K562 (cell line): ENCODE results near the gene TMEM120A. TPM values are rescaled to one million over a fixed set of nuclear protein-coding genes. Genes with fewer than 3 reads are reported as not detected.

ENCODE experiments used
- ATAC-seq: fragments of 200-7000 bp; cut with Tn5 transposase; 3 replicates; pipeline ENCODE4 v1.9.1; 2020; ENCODE audit warnings: moderate library complexity
- BruUV-seq: library from RNA; stranded (reverse); fragments of 400-500 nt; replicated peaks from 2 replicates; lab custom pipeline; 2021; lab: Mats Ljungman, UMichigan
- CTCF ChIA-PET: fragments of 300-600 bp; formaldehyde crosslinking; extraction: SDS; loops from one replicate; lab custom pipeline; 2021; ENCODE audit warnings: low intra/inter-chr PET ratio; lab: Yijun Ruan, JAX
- POLR2A ChIA-PET: fragments of 300-600, 350-650 bp; sonication (Branson Sonifier 250); formaldehyde crosslinking; extraction: SDS; loops from one replicate; lab custom pipeline; 2021; ENCODE audit warnings: antibody characterized with exemption, inconsistent platforms; lab: Yijun Ruan, JAX
- DNase-seq, 4 experiments: peaks; one replicate each; pipeline versions ENCODE4 v3.0.0 to v3.0.0-alpha.2; 2011 to 2018; ENCODE audit warnings: low spot score in 3 of 4, mixed read lengths in 3 of 4; ENCODE audit errors: extremely low read depth in 1 of 4
- FAIRE-seq: peaks from 2 replicates; lab custom pipeline; 2011; peaks lifted over from hg19 to GRCh38; lab: Jason Lieb, UNC
- H2AFZ ChIP-seq: 2 replicates; pipeline ENCODE4 v1.6.0; 2011; ENCODE audit warnings: low read depth, low read length, control low read depth, inconsistent platforms
- H3K27ac ChIP-seq: fragments of 200-600 bp; 3 replicates; pipeline ENCODE4 v1.8.0; 2011; ENCODE audit warnings: low read depth, mild to moderate bottlenecking, control low read depth, inconsistent platforms, low read length, moderate library complexity, mixed read lengths; ENCODE audit errors: extremely low read depth
- H3K27me3 ChIP-seq, 2 experiments: fragments of 300-600 bp in 1 of 2; 2 replicates in 1 of 2; 3 replicates in 1 of 2; pipeline versions ENCODE4 v1.6.0 to v1.8.0; 2011; ENCODE audit warnings: inconsistent platforms in 2 of 2, low read length in 2 of 2, mild to moderate bottlenecking in 1 of 2, mixed read lengths in 1 of 2, moderate library complexity in 1 of 2; ENCODE audit not compliant: control insufficient read depth in 2 of 2, insufficient read depth in 2 of 2
- H3K36me3 ChIP-seq: fragments of 300-600 bp; 3 replicates; pipeline ENCODE4 v1.8.0; 2011; ENCODE audit warnings: mild to moderate bottlenecking, low read length, inconsistent platforms; ENCODE audit not compliant: control insufficient read depth, insufficient read depth
- H3K4me1 ChIP-seq, 2 experiments: fragments of 200-600 bp in 1 of 2; replicated peaks in 1 of 2; 2 replicates in 1 of 2; 3 replicates in 1 of 2; pipeline versions ENCODE4 v1.5.1 to v1.8.0; 2011; ENCODE audit warnings: inconsistent platforms in 2 of 2, low read length in 2 of 2, mild to moderate bottlenecking in 1 of 2, mixed read lengths in 1 of 2, moderate library complexity in 1 of 2; ENCODE audit not compliant: control insufficient read depth in 2 of 2, insufficient read depth in 2 of 2
- H3K4me2 ChIP-seq: 2 replicates; pipeline ENCODE4 v1.6.1; 2011; ENCODE audit warnings: low read length, control low read depth, inconsistent platforms, mixed read lengths; ENCODE audit not compliant: insufficient read depth
- H3K4me3 ChIP-seq: fragments of 200-600 bp; sonication (generic), shearing (Covaris generic); 2 replicates; pipeline ENCODE4 v1.5.1; 2016; ENCODE audit warnings: control low read depth, inconsistent platforms
- H3K79me2 ChIP-seq: fragments of 200-600 bp; 3 replicates; pipeline ENCODE4 v1.8.0; 2011; ENCODE audit warnings: low read length, inconsistent platforms; ENCODE audit not compliant: control insufficient read depth, insufficient read depth
- H3K9ac ChIP-seq, 2 experiments: 2 replicates each; pipeline versions ENCODE4 v1.6.0 to v1.6.1; 2011; ENCODE audit warnings: low read depth in 2 of 2, low read length in 2 of 2, control low read depth in 1 of 2, inconsistent platforms in 1 of 2, mild to moderate bottlenecking in 1 of 2, mixed read lengths in 1 of 2; ENCODE audit not compliant: insufficient read depth in 1 of 2
- H3K9me1 ChIP-seq: one replicate; pipeline ENCODE4 v1.6.0; 2011; ENCODE audit warnings: inconsistent platforms, mild to moderate bottlenecking, low read length, moderate library complexity; ENCODE audit not compliant: control insufficient read depth, insufficient read depth
- H3K9me3 ChIP-seq: replicated peaks from 2 replicates; pipeline ENCODE4 v1.5.1; 2011; ENCODE audit warnings: low read depth, low read length, inconsistent platforms; ENCODE audit not compliant: control insufficient read depth, insufficient read depth
- H4K20me1 ChIP-seq: replicated peaks from 2 replicates; pipeline ENCODE4 v1.6.1; 2011; ENCODE audit warnings: low read length, inconsistent platforms, mixed read lengths; ENCODE audit not compliant: control insufficient read depth, insufficient read depth
- ATF3 ChIP-seq, 2 experiments: fragments of 450-650 bp in 1 of 2; sonication (generic) in 1 of 2; formaldehyde crosslinking in 1 of 2; IDR thresholded peaks in 1 of 2; conservative IDR thresholded peaks in 1 of 2; 2 replicates each; pipeline versions ENCODE4 v1.6.1 to v1.8.1; 2016 to 2023; ENCODE audit warnings: mild to moderate bottlenecking in 2 of 2, moderate library complexity in 2 of 2, inconsistent platforms in 1 of 2, missing genetic modification reagents in 1 of 2
- ATF7 ChIP-seq: fragments of 450-650 bp; IDR thresholded peaks from 2 replicates; pipeline ENCODE4 v1.7.1; 2014; ENCODE audit warnings: mild to moderate bottlenecking, moderate library complexity
- HIVEP1 ChIP-seq: fragments of 250-450 bp; sonication (Bioruptor Pico); IDR thresholded peaks from 2 replicates; pipeline ENCODE4 v1.4.0; 2020; ENCODE audit warnings: mild to moderate bottlenecking
- JUN ChIP-seq, 2 experiments: sonication (generic) in 1 of 2; formaldehyde crosslinking in 1 of 2; IDR thresholded peaks; 2 replicates each; pipeline versions ENCODE4 v1.6.1 to v1.8.0; 2012 to 2022; ENCODE audit warnings: borderline replicate concordance in 2 of 2, mild to moderate bottlenecking in 2 of 2, improper control_type of control experiment in 1 of 2, low read depth in 1 of 2, low read length in 1 of 2, missing genetic modification reagents in 1 of 2
- OTX1 ChIP-seq: fragments of 450-650 bp; formaldehyde crosslinking; IDR thresholded peaks from 2 replicates; pipeline ENCODE4 v1.4.0; 2022; ENCODE audit warnings: mild to moderate bottlenecking
- RAD51 ChIP-seq: fragments of 450-650 bp; IDR thresholded peaks from 2 replicates; pipeline ENCODE4 v1.7.1; 2016; ENCODE audit warnings: low read depth, mild to moderate bottlenecking, borderline replicate concordance
- SAFB ChIP-seq: fragments of 200-400 bp; formaldehyde crosslinking; IDR thresholded peaks from 2 replicates; pipeline ENCODE4 v1.6.1; 2017; ENCODE audit warnings: low read depth, low read length, borderline replicate concordance
- TFE3 ChIP-seq: fragments of 450-650 bp; formaldehyde crosslinking; IDR thresholded peaks from 2 replicates; pipeline ENCODE4 v1.4.0; 2020; ENCODE audit warnings: mild to moderate bottlenecking, mixed read lengths
- USF1 ChIP-seq: sonication (generic); formaldehyde crosslinking; IDR thresholded peaks from 2 replicates; pipeline ENCODE4 v1.9.0; 2022; ENCODE audit warnings: mild to moderate bottlenecking, missing genetic modification reagents
- USF2 ChIP-seq: sonication (generic); formaldehyde crosslinking; IDR thresholded peaks from 2 replicates; pipeline ENCODE4 v1.5.0; 2020; ENCODE audit warnings: missing genetic modification reagents
- ZFX ChIP-seq: sonication (generic); formaldehyde crosslinking; IDR thresholded peaks from 2 replicates; pipeline ENCODE4 v1.8.0; 2022; ENCODE audit warnings: mild to moderate bottlenecking, missing genetic modification reagents, moderate library complexity
- ZNF280A ChIP-seq: fragments of 450-650 bp; IDR thresholded peaks from 2 replicates; pipeline ENCODE4 v1.6.1; 2018; ENCODE audit warnings: mild to moderate bottlenecking, low read depth; ENCODE audit not compliant: partially characterized antibody
- WGBS: fragments of 100-300 bp; shearing (Covaris generic); methylation state at CpG from one replicate; pipeline ENCODE4 v1.1.6; 2016; ENCODE audit warnings: low coverage, mixed read lengths; ENCODE audit not compliant: insufficient coverage; ENCODE audit errors: missing lambda C conversion rate; 5-methylcytosine and 5-hydroxymethylcytosine counted together
- in situ Hi-C: fragments of 300-500 bp; cut with MboI; formaldehyde crosslinking; loops from 4 replicates; pipeline ENCODE4 v1.15.0; 2018; ENCODE audit warnings: inconsistent platforms, mixed read lengths
- intact Hi-C: fragments of 100-400 bp; cut with micrococcal nuclease; formaldehyde crosslinking; loops from 2 replicates; pipeline ENCODE4 v1.14.2; 2022
- polyA plus RNA-seq, 8 experiments: library from polyadenylated mRNA; depleted of rRNA in 4 of 8; stranded (reverse) in 5 of 8; unstranded in 3 of 8; fragments of >200 nt; fragmentation: Nextera tagmentation in 2 of 8; fragmentation: Illumina TruSeq in 1 of 8; extraction: Ambion mirVana in 2 of 8; extraction: Trizol in 1 of 8; gene quantifications; 2 replicates each; pipeline versions ENCODE4 v1.2.1 to v1.2.3, GENCODE V29; 2011 to 2014; ENCODE audit warnings: inconsistent platforms in 1 of 8, missing spikeins in 1 of 8
- total RNA-seq, 7 experiments: library from RNA; depleted of rRNA in 6 of 7; stranded (reverse); fragments of >200 nt in 6 of 7; fragmentation: Illumina TruSeq in 2 of 7; extraction: Trizol in 2 of 7; gene quantifications; 2 replicates each; pipeline versions ENCODE4 v1.2.1 to v1.2.3, GENCODE V29; 2011 to 2021; ENCODE audit warnings: low replicate concordance in 1 of 7

Gene TMEM120A
- total and polyA plus RNA-seq, 9 of the 15 experiments (the other 6 are each of a cell fraction or from before 2014, with no cell fraction given), result 2.3 to 90.2 (median 22.9) TPM

GRCh38 chr7:75969704-75970498 is 24.5 kb downstream of the TMEM120A start:
- CTCF ChIA-PET, result no interaction called here
- H3K36me3 ChIP-seq, result peaks cover 45% of the 10 kb centered on the region; the same call in 2 of the 3 replicates
- H3K9me3 ChIP-seq, result no peaks in the 10 kb centered on the region
- H3K79me2 ChIP-seq, result no peaks in the 10 kb centered on the region
- no peak overlapping the region for H2AFZ ChIP-seq
- peaks cover 2% of the 10 kb centered on the region for H3K9me1 ChIP-seq
- intact Hi-C loops (loop anchor here (5.0 kb wide), 1 partner anchor 103 kb away; no protein-coding TSS in a partner anchor), in situ Hi-C loops (no loop called here)
- no peaks in the 10 kb centered on the region for H3K27me3 ChIP-seq
- H4K20me1 ChIP-seq, result no peaks in the 10 kb centered on the region
- peaks cover 8 to 36% of the 10 kb centered on the region in 2 experiments; a peak in 3 of 5 replicates for H3K4me1 ChIP-seq
- no peak overlapping the region for H3K4me2 ChIP-seq
- H3K9ac ChIP-seq, result peak overlapping the region in 1 of 2 experiments; percentile 11; a peak in 2 of 4 replicates
- H3K4me3 ChIP-seq, result no peak overlapping the region
- WGBS, result 76% methylated on average over 29 of the region's 30 CpGs
- H3K27ac ChIP-seq, result peak overlapping the region; percentile 27; the same call in 1 of the 3 replicates
- DNase-seq (peak in 1 of 4 experiments; percentile 24), ATAC-seq (peak; percentile 73), FAIRE-seq (peak; percentile 11)
- POLR2A ChIA-PET, result interaction anchor here (0.6 to 1.5 kb wide), 4 partner anchors 15 to 79 kb away, joined by 3 to 6 read pairs (median 4); no protein-coding TSS in a partner anchor
- no TSS peak for BruUV-seq
- TF ChIP-seq OTX1 (CRISPR knock-in tag) (0 out of 2 replicates have a peak, but pooled peaks have one; percentile 18), ATF7 (peak; percentile 76), JUN (IDR thresholded peaks at IDR 0.05; ENCODE audit: borderline replicate concordance, low read depth, low read length) (peak; percentile 62; the same call in 1 of the 2 replicates), JUN (CRISPR knock-in tag; IDR thresholded peaks at IDR 0.05; ENCODE audit: borderline replicate concordance) (no peak), ATF3 (IDR thresholded peaks at IDR 0.05) (peak; percentile 88), ATF3 (CRISPR knock-in tag; conservative IDR thresholded peaks at IDR 0.05) (no peak), RAD51 (peak; percentile 67; the same call in 1 of the 2 replicates), TFE3 (CRISPR knock-in tag) (peak; percentile 39; the same call in 1 of the 2 replicates), ZFX (peak; percentile 61), HIVEP1 (CRISPR knock-in tag) (no peak), USF2 (CRISPR knock-in tag) (peak; percentile 69), USF1 (CRISPR knock-in tag) (peak; percentile 68), ZNF280A (no peak), SAFB (no peak)
